Subcutaneous adipose tissue (tissue), 4 donors: ENCODE measurements around the gene CSKMT. TPM values are rescaled to one million over a fixed set of nuclear protein-coding genes. Genes with fewer than 3 reads are reported as not detected.

Experiments
- CTCF ChIP-seq: fragments of 450-650 bp; IDR thresholded peaks from one replicate; pipeline ENCODE4 v1.5.1; 2016; ENCODE audit warnings: low read depth, mild to moderate bottlenecking, control low read depth, antibody characterized with exemption, moderate library complexity
- total RNA-seq, 4 donors: library from RNA; depleted of rRNA; stranded (reverse); fragments of >200 nt; gene quantifications; one replicate each; pipeline ENCODE4 v1.1.0, GENCODE V29; 2016

CSKMT gene
- total RNA-seq, 4 donors from 2014 or later, result 2.4 to 9.6 (median 7.7) TPM

GRCh38 chr11:62632492-62632891 is 32.6 kb upstream of the CSKMT start:
- no peak for TF ChIP-seq CTCF

- TF ChIP-seq CTCF, result no peak
Measured at GRCh38 chr11:62644220-62644619, 20.9 kb upstream of the CSKMT start.

- no peak for TF ChIP-seq CTCF
Measured at GRCh38 chr11:62645671-62645945, 19.5 kb upstream of the CSKMT start.

- no peak for TF ChIP-seq CTCF
Measured at GRCh38 chr11:62645946-62646824, 18.9 kb upstream of the CSKMT start, which contains the start of gene GANAB. GANAB (minus strand) TSS chr11:62646613; CDS start chr11:62646599, 14 bp downstream.

GRCh38 chr11:62646825-62647608 is 18.1 kb upstream of the CSKMT start:
- no peak for TF ChIP-seq CTCF

- no peak for TF ChIP-seq CTCF
Measured at GRCh38 chr11:62647609-62648005, 17.5 kb upstream of the CSKMT start.
